Left colon (tissue), 2 donors: ENCODE measurements around the gene KLHL41. TPM values are rescaled to one million over a fixed set of nuclear protein-coding genes. Genes with fewer than 3 reads are reported as not detected.
"Not testable (repeated sequence)": the region's sequence is repeated elsewhere in the genome, so short reads cannot be mapped to it uniquely, and the experiment has no call there.

ENCODE experiments used
- ATAC-seq: fragments of 200-7000 bp; cut with Tn5 transposase; one replicate; pipeline ENCODE4 v1.9.1; 2020; ENCODE audit warnings: mild to moderate bottlenecking, moderate library complexity
- DNase-seq, 2 donors: peaks; one replicate each; pipeline ENCODE4 v3.0.0-alpha.2; 2020
- intact Hi-C, 2 donors: fragments of 100-400 bp; cut with DNase I in 1 of 2; cut with micrococcal nuclease in 1 of 2; formaldehyde crosslinking; loops; one replicate each; pipeline versions ENCODE4 v1.11.2 to v1.14.0; 2022; cut with DNase I, micrococcal nuclease
- total RNA-seq, 2 donors: library from RNA; stranded (reverse); fragmentation: NEBNext Ultra II Directional; extraction: Animal tissue kit (Norgen Biotek cat#: 25700); gene quantifications; one replicate each; pipeline ENCODE4 v1.2.1, GENCODE V29; 2021
- donor health status: DM: no; HTN: no; CAD: no.
- donor health status: DM: yes; HTN: yes; CAD: no.

Gene KLHL41
- total RNA-seq, 2 donors from 2014 or later = 0.25 TPM; not detected in 1

DNA sequence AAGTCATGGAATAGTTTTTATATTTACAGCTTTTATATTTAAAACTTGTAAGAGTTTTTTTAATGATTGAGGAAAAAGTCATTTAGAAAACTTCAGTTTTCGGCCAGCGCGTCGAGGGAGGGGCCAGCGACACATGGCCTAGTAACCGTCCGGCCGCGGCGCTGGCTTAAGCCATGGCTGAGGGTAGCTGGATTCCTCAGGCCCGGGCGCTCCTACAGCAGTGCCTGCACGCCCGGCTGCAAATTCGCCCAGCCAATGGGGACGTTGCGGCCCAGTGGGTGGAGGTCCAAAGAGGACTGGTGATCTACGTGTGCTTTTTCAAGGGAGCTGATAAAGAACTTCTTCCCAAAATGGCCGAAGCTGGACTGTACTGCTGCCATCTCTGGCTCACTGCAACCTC, 4.9 kb upstream of the KLHL41 start:
- intact Hi-C loops = no loop called here
- DNase-seq (no peak), ATAC-seq (no peak)

DNA sequence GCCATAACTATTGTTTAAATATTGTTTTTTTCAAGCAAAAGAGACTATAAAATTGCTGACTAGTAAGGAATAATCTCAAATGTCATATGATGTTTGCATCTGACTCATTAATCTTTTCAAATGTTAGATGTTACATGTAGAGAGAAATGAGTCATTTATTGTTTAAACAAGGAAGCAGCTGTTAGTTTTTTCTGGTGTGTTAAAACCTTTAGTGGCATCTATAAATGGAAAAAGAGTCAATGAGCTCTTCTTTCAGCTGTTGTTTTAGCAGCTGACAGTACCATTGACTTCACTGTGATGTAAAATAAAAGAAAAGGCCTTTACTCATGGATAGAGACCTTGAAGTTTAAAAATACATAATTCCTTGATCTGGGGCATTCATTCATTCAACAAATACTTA, 1.8 kb upstream of the KLHL41 start:
- DNase-seq (no peak), ATAC-seq (peak; percentile 81)
- intact Hi-C loops = no loop called here

- intact Hi-C loops = no loop called here
- DNase-seq (no peak), ATAC-seq (no peak)
Observed at GRCh38 chr2:169509955-169510354, 453 bp downstream of the KLHL41 start.

DNA sequence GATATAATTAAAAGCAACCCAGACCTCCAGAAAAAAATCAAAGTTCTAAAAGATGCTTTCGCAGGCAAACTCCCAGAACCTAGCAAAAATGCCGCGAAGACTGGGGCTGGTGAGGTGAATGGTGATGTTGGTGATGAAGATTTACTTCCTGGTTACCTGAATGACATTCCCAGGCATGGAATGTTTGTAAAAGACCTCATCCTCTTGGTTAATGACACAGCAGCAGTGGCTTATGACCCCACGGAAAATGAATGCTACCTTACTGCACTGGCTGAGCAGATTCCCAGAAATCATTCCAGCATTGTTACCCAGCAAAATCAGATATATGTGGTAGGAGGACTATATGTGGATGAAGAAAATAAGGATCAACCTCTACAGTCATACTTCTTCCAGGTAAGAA, 994 bp downstream of the KLHL41 start:
- DNase-seq (no peak), ATAC-seq (no peak)
- intact Hi-C loops = no loop called here

- DNase-seq (no peak), ATAC-seq (no peak)
Observed at GRCh38 chr2:169511818-169512217, 2.3 kb downstream of the KLHL41 start.

DNA sequence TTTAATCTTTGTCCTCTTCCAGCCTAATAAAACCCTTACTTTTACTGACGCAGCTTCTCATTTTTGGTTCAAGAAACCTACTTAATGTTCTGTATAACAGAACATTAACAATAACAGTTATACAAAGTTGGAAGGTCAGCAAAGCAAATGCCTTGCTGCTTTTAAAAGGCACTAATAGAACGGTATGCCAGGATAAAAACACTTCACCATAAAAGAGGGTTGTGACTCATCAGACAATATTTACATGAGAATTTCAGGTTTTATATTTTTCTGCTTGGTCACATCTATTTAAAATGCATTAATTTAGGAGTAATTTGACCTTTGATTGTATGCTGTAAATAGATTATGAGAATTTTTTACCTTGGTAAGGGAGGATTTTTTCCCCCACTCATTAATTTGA, 3.0 kb downstream of the KLHL41 start:
- intact Hi-C loops = no loop called here
- ATAC-seq = no peak

More at GRCh38 chr2:169511818-169512217, 2.3 kb downstream of the KLHL41 start:
- intact Hi-C loops = no loop called here

GRCh38 chr2:169513094-169513493, 3.6 kb downstream of the KLHL41 start:
- intact Hi-C loops = no loop called here
- no peak for DNase-seq
- no peak for ATAC-seq

More for the DNA sequence above, 3.0 kb downstream of the KLHL41 start:
- DNase-seq = no peak

GRCh38 chr2:169513926-169514325, 4.4 kb downstream of the KLHL41 start:
- ATAC-seq (no peak), DNase-seq (no peak)
- intact Hi-C loops = no loop called here

DNA sequence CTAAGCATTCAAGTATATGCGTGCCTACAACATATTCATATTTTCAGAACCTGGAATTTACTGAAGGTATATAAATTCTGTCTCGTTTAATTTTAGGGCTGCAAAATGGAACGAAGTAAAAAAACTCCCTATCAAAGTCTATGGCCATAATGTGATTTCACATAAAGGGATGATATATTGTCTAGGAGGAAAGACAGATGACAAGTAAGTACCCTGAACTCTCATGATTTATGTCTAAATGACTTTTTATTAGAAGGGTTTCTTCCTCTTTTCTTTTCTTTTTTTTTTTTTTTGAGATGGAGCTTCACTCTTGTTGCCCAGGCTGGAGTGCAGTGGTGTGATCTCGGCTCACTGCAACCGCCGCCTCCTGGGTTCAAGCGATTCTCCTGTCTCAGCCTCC, 5.3 kb downstream of the KLHL41 start:
- intact Hi-C loops, ATAC-seq, DNase-seq: not testable (repeated sequence)

- DNase-seq, intact Hi-C loops, ATAC-seq: not testable (repeated sequence)
Observed at GRCh38 chr2:169516488-169516995, 7.0 kb downstream of the KLHL41 start.

DNA sequence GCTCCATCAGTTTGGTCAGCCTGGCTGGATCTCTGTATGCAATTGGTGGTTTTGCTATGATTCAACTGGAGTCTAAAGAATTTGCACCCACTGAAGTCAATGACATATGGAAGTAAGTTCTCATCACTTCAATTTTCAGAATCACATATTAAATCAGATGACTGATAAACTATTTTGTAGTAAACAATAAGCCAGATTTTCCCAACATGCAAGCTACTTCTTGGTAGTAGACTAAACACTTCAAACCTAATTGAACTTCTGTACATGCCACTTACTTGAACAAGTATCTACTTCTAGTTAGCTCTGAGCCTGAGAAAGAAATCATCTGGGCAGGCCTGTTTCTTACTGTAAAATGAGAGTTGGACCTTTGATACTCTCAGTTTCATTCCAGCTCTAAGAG, 11.4 kb downstream of the KLHL41 start:
- DNase-seq (no peak), ATAC-seq (no peak)
- intact Hi-C loops = loop anchor here in 1 of 2 donors (10.0 kb wide), 1 partner anchor 404 kb away; no protein-coding TSS in a partner anchor

- DNase-seq (no peak), ATAC-seq (no peak)
- intact Hi-C loops = loop anchor here in 1 of 2 donors (10.0 kb wide), 1 partner anchor 401 kb away; no protein-coding TSS in a partner anchor
Observed at GRCh38 chr2:169523681-169524080, 14.2 kb downstream of the KLHL41 start.

GRCh38 chr2:169525434-169525833, 15.9 kb downstream of the KLHL41 start:
- DNase-seq = no peak
- intact Hi-C loops = loop anchor here in 1 of 2 donors (10.0 kb wide), 1 partner anchor 399 kb away; no protein-coding TSS in a partner anchor
- no peak for ATAC-seq

GRCh38 chr2:169526451-169526850, 16.9 kb downstream of the KLHL41 start:
- ATAC-seq (no peak), DNase-seq (no peak)
- intact Hi-C loops = loop anchor here in 1 of 2 donors (10.0 kb wide), 1 partner anchor 398 kb away; no protein-coding TSS in a partner anchor

DNA sequence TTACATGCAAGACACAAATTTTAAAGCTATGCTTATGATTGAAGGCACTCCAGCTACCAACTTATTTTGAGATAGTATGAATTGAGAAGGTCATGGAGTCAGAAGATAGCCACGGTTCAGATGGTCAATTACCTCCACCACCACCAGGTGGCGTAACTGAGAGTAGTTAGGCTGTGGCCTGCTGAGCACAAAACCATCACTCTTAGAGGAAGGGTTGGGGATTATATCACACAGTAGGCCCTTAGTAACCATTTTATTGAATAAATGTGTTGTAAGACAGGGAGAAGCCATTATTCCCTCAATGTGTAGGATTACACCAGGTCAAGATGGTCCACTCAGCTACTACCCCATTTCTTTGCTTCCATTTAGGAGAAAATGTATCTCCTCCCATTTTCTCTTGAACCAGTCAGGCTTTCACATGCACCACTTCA, 18.8 kb downstream of the KLHL41 start:
- DNase-seq (peak; percentile 31 to 80), ATAC-seq (peak; percentile 77)
- intact Hi-C loops = loop anchor here in 1 of 2 donors (10.0 kb wide), 1 partner anchor 397 kb away; no protein-coding TSS in a partner anchor

- intact Hi-C loops, DNase-seq, ATAC-seq: not testable (repeated sequence)
Observed at GRCh38 chr2:169539460-169539859, 30.0 kb downstream of the KLHL41 start.

DNA sequence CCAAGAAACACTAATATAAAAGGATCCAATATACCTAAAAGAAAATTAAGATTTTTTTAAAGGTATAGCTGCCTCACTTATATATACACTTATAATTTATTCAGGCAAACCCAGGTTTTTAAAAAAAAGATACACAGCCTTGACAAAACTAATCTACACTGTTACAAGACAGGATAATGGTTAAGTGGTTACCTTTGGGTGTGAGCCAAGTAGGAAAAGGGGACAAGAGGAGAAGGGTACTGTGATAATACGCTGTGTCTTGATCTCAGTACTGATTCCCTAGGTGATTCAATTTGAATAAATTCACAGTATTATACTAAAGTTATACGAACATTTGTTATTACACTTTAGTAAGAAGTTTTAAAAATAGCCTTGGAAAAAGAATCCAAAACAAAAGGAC, 30.6 kb downstream of the KLHL41 start:
- no peak for ATAC-seq
- DNase-seq = no peak
- intact Hi-C loops = no loop called here

GRCh38 chr2:169542433-169542832, 32.9 kb downstream of the KLHL41 start:
- no peak for DNase-seq
- ATAC-seq = no peak
- intact Hi-C loops = no loop called here

DNA sequence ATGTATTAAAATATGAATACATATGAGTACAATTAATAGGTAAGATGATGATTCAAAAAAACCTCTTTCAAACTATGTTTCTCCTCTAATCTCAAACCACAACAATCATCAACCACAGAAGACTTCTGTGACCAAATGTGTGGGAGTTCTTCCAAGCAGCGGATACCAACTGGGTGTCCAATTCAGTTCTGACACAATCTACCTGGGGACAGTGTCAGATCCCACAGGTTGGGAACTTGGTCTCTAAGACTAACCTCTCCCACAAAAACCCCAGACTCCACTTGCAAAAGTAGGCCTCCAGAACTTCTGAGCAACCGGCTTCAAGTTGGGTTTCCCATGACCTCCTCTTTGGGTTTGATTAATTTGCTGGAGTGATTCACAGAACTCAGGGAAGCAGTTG, 37.3 kb downstream of the KLHL41 start:
- DNase-seq (no peak), ATAC-seq (no peak)
- intact Hi-C loops = no loop called here

DNA sequence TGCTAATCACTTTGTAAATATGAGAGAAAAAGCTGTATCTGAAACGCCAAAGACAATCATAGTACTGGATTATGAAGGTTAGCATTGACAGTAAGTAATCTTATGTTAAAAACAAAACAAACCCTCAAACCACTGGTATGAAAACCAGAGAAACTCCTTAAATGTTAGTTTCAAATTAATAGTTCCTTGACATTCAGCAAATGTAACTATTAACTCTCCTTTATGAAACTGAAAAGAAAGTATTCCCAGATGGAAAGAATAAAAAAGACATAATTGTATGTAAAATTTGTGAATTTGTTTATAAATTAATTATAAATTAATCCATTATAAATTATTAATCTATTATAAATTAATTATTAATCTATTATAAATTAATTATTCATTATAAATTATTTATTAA, 51.9 kb downstream of the KLHL41 start:
- DNase-seq = no peak
- intact Hi-C loops = no loop called here
- ATAC-seq = no peak

DNA sequence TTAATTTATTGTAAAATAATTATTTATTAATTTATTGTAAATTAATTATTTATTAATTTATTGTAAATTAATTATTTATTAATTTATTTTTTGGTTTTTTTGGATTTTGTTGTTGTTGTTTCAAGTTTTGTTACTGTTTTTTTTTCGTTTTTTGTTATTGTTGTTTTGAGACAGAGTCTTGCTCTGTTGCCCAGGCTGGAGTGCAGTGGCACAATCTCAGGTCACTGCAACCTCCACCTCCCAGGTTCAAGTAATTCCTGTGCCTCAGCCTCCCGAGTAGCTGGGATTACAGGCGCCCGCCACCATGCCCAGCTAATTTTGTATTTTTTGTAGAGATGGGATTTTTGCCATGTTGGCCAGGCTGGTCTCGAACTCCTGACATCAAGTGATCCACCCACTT, 52.6 kb downstream of the KLHL41 start:
- intact Hi-C loops, ATAC-seq, DNase-seq: not testable (repeated sequence)
